Spleen (tissue), 7 donors: ENCODE measurements around the gene FOS.

ENCODE experiments used
- POLR2A ChIP-seq, 3 donors: fragments of 450-650 bp; IDR thresholded peaks; one replicate each; pipeline ENCODE4 v1.5.1; 2017; ENCODE audit warnings: antibody characterized with exemption in 3 of 3, mild to moderate bottlenecking in 1 of 3
- TF ChIP-seq, protein P1 (sequence below), 11 experiments: fragments of 200-600 bp in 7 of 11; fragments of 450-650 bp in 4 of 11; sonication (generic) in 4 of 11; IDR thresholded peaks in 8 of 11; conservative IDR thresholded peaks in 3 of 11; 1 replicate in 7 of 11; 2 replicates in 4 of 11; pipeline versions ENCODE4 v1.4.0 to v1.8.0; 2016 to 2021; ENCODE audit warnings: antibody characterized with exemption in 11 of 11, inconsistent platforms in 4 of 11, mild to moderate bottlenecking in 1 of 11
- donor health status: DM: no; HTN: no; CAD: no; lungs with moderate emphysema.
- donor health status: DM: no; HTN: no; CAD: no.
- donor health status: DM: no; HTN: no; CAD: no.

DNA sequence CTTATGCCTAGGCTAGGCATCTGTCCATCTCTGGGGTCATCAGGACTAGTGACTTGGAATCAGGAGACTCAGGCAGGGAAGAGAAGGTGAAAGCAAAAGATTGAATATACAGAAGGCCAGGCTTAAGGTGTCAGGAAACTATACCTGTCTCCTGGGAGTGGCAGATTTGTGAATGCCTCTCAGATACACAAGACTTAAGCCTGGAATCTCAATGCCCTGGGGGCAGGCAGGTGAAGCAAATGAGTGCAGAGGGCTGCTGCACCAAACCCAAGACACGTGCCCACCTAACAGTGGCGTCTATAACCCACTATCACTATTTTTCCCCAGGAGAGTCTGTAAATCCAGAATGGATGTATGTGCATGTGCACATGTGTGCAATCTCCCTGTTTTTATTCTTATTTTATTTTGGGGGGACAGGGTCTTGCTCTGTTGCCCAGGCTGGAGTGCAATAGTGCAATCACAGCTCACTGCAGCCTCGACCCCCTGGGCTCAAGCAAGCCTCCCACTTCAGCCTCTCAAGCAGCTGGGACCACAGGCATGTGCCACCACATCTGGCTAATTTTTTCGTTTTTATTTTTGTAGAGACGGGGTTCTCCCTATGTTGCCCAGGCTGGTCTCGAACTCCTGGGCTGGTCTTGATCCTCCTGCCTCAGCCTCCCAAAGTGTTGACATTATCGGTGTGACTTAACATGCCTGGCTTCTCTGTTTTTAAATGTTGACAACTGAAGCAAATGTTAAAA is 31.9 kb upstream of the FOS start:
- TF ChIP-seq, protein P1, sequence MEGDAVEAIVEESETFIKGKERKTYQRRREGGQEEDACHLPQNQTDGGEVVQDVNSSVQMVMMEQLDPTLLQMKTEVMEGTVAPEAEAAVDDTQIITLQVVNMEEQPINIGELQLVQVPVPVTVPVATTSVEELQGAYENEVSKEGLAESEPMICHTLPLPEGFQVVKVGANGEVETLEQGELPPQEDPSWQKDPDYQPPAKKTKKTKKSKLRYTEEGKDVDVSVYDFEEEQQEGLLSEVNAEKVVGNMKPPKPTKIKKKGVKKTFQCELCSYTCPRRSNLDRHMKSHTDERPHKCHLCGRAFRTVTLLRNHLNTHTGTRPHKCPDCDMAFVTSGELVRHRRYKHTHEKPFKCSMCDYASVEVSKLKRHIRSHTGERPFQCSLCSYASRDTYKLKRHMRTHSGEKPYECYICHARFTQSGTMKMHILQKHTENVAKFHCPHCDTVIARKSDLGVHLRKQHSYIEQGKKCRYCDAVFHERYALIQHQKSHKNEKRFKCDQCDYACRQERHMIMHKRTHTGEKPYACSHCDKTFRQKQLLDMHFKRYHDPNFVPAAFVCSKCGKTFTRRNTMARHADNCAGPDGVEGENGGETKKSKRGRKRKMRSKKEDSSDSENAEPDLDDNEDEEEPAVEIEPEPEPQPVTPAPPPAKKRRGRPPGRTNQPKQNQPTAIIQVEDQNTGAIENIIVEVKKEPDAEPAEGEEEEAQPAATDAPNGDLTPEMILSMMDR (IDR thresholded peaks at IDR 0.05 in 8 of 11, conservative IDR thresholded peaks at IDR 0.05 in 3 of 11) = no peak
- no peak for TF ChIP-seq POLR2A (IDR thresholded peaks at IDR 0.05)
